ENCODE results near the gene ZNF540.

ZNF540 gene

DNA sequence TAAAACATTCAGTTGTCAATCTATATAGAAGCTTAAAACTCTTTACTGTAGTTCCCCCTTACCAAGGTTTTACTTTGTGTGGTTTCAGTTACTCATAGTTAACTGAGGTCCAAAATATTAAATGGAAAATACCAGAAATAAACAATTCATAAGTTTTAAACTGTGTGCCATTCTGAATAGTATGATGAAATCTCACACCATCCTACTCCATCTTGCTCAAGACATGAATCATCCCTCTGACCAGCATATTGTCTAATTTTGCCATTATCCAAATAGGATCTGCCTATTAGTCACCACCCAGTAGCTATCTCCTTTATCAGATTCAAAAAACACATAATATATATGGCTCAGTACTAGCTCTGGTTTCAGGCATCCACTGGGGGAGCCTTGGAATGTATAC lies 22.5 kb upstream of the ZNF540 start:
- no peaks in the 10 kb centered on the region for H3K4me1 Mint-ChIP-seq
- H3K27me3 Mint-ChIP-seq (ENCODE audit: low read depth) = no peaks in the 10 kb centered on the region
- H3K27ac Mint-ChIP-seq = no peak overlapping the region
- H3K36me3 Mint-ChIP-seq (ENCODE audit: low read depth) = peaks cover 42% of the 10 kb centered on the region
- H3K9me3 Mint-ChIP-seq = peaks cover 66% of the 10 kb centered on the region
- no peak overlapping the region for H3K4me3 Mint-ChIP-seq
- TF ChIP-seq, protein P1, sequence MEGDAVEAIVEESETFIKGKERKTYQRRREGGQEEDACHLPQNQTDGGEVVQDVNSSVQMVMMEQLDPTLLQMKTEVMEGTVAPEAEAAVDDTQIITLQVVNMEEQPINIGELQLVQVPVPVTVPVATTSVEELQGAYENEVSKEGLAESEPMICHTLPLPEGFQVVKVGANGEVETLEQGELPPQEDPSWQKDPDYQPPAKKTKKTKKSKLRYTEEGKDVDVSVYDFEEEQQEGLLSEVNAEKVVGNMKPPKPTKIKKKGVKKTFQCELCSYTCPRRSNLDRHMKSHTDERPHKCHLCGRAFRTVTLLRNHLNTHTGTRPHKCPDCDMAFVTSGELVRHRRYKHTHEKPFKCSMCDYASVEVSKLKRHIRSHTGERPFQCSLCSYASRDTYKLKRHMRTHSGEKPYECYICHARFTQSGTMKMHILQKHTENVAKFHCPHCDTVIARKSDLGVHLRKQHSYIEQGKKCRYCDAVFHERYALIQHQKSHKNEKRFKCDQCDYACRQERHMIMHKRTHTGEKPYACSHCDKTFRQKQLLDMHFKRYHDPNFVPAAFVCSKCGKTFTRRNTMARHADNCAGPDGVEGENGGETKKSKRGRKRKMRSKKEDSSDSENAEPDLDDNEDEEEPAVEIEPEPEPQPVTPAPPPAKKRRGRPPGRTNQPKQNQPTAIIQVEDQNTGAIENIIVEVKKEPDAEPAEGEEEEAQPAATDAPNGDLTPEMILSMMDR (IDR thresholded peaks at IDR 0.05; ENCODE audit: unreplicated experiment in 3 of 3) = no peak

DNA sequence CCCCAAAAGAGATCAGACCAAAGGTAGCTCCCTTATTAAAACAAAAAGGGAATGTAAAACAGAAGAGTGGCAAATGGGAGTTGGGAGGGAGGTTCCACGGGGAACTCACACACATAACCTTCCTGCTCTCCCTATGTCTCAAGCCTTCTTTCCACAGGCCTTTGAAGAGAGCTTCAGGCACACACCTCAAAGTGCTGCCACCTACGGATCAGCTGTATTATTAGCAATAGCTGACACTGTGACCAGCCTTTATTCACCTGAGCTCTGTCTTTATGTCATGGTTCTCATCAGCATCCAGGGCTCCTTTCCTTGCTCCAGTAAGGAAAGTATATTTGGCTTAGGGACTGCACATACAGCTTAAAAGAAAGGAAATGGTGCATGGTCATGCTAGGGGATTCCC lies 11.3 kb upstream of the ZNF540 start:
- Mint-ChIP-seq H3K9me3 (peaks cover 62% of the 10 kb centered on the region), H3K27me3 (ENCODE audit: low read depth) (no peaks in the 10 kb centered on the region), H3K36me3 (ENCODE audit: low read depth) (no peaks in the 10 kb centered on the region), H3K4me1 (no peaks in the 10 kb centered on the region), H3K4me3 (no peak overlapping the region), H3K27ac (no peak overlapping the region)
- TF ChIP-seq, protein P1 (IDR thresholded peaks at IDR 0.05; ENCODE audit: unreplicated experiment in 3 of 3) = no peak

DNA sequence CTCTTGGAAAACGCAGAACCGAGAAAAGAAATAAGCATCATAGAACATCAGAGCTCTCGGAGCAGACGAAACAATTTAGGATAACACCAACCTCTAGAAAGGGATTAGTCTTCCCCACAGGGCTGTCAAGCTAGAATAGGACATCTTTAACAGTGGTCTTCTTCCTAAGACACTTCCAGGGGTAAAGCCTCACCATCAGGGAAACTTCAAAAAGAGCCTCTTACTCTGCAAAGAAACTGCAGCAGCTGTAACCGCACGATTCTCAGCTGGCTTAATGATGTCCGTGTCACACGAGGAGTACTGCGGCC lies 726 bp upstream of the ZNF540 start:
- peaks cover 12% of the 10 kb centered on the region for H3K4me1 Mint-ChIP-seq
- peaks cover 26% of the 10 kb centered on the region for H3K36me3 Mint-ChIP-seq (ENCODE audit: low read depth)
- peak overlapping the region; percentile 94 to 99 (median 95) for H3K4me3 Mint-ChIP-seq
- H3K27me3 Mint-ChIP-seq (ENCODE audit: low read depth) = no peaks in the 10 kb centered on the region
- peak overlapping the region; percentile 97 to 98 (median 98) for H3K27ac Mint-ChIP-seq
- TF ChIP-seq, protein P1 (IDR thresholded peaks at IDR 0.05; ENCODE audit: unreplicated experiment in 3 of 3) = no peak
- H3K9me3 Mint-ChIP-seq = peaks cover 23% of the 10 kb centered on the region

DNA sequence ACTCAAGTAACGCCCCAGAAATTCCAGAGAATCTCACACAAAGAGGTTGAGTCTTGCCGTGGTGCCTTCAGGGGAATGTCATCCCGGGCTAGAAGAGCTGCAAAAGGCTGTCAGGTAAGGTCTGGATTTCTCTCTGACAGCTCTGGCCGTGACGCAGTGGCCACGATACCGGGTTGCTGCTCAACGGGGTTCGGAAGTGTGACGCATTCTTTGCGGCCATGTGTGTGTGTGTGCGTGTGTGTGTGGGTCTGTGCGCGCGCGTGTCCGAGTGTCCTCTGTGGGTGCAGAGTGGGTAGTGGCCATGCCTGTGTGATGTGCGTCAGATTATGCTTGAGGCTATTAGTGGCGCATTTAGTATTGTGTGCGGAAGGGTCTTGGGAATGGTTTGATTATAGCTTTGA lies 306 bp downstream of the ZNF540 start:
- H3K27ac Mint-ChIP-seq = peak overlapping the region; percentile 97 to 98 (median 98)
- peaks cover 31% of the 10 kb centered on the region for H3K36me3 Mint-ChIP-seq (ENCODE audit: low read depth)
- H3K4me3 Mint-ChIP-seq = peak overlapping the region; percentile 94 to 99 (median 95)
- no peaks in the 10 kb centered on the region for H3K27me3 Mint-ChIP-seq (ENCODE audit: low read depth)
- peaks cover 17% of the 10 kb centered on the region for H3K9me3 Mint-ChIP-seq
- H3K4me1 Mint-ChIP-seq = peaks cover 12% of the 10 kb centered on the region
- TF ChIP-seq, protein P1 (IDR thresholded peaks at IDR 0.05; ENCODE audit: unreplicated experiment in 3 of 3) = no peak

DNA sequence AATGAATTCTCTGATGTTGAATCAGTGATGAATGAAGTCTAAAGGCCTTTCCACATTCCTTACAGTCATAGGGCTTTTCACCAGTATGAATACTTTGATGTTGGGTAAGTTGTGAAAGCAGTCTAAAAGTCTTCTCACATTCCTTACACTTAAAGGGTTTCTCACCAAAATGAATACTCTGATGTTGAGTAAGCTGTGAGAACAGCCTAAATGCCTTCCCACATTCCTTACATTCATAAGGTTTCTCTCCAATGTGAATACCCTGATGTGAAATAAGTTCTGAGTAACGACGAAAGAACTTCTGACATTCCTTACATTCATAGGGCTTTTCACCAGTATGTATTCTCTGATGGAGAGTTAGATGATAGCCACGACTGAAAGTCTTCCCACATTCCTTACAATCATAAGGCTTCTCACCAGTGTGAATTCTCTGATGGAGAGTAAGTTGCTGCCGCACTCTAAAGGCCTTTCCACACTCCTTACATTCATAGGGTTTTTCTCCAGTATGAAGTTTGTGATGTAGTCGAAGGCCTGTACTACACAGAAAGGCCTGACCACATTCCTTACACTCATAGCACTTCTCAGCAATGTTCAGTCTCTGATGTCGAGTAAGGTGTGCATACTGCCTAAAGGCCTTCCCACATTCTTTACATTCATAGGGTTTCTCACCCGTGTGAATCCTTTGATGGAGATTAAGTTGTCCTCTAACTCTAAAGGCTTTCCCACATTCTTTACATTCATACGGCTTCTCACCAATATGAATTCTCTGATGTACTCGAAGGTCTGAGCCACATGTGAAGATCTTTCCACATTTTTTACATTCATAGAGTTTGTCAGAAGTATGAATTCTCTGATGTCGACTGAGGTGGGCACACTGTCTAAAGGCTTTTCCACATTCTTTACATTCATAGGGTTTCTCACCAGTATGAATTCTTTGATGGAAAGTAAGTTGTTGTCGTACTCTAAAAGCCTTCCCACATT lies 40.7 kb downstream of the ZNF540 start:
- Mint-ChIP-seq H3K36me3 (ENCODE audit: low read depth) (peaks cover 86% of the 10 kb centered on the region), H3K27me3 (ENCODE audit: low read depth) (no peaks in the 10 kb centered on the region), H3K9me3 (peaks cover 61% of the 10 kb centered on the region), H3K27ac (no peak overlapping the region), H3K4me1 (no peaks in the 10 kb centered on the region), H3K4me3 (no peak overlapping the region)
- TF ChIP-seq, protein P1 (IDR thresholded peaks at IDR 0.05; ENCODE audit: unreplicated experiment in 3 of 3) = no peak

DNA sequence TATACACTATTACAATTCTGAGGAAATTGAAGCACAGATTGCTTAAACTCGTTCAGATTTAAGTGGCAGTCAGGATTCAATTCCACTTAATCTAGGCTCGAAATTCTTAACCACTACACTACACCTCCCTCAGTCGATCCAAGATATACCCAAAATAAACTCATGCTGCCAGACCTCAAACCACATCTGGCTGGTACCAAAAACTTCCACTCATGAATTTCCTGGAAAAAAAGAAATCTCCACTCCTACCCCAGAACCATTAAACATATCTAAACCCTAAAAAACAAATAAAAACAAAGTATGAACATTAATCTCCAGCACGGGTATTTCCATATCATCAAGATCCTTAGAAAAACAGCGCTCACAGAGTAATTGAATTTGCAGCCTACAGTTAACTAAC lies 59.4 kb downstream of the ZNF540 start:
- Mint-ChIP-seq H3K27ac (peak overlapping the region; percentile 92 to 94 (median 92)), H3K27me3 (ENCODE audit: low read depth) (peaks cover 4% of the 10 kb centered on the region), H3K4me3 (peak overlapping the region; percentile 80 to 99 (median 97)), H3K9me3 (peaks cover 38% of the 10 kb centered on the region), H3K4me1 (peaks cover 20% of the 10 kb centered on the region), H3K36me3 (ENCODE audit: low read depth) (peaks cover 46% of the 10 kb centered on the region)
- TF ChIP-seq, protein P1 (IDR thresholded peaks at IDR 0.05; ENCODE audit: unreplicated experiment in 3 of 3) = no peak
